ENCODE results near the gene PRUNE1.
A peak's percentile ranks its signal among the peaks of the same experiment; 100 is the strongest.

PRUNE1 gene

GRCh38 chr1:150995460-150995859 lies 12.8 kb upstream of the PRUNE1 start:
- peaks cover 5 to 11% (median 6%) of the 10 kb centered on the region in 5 donors for H3K4me1 ChIP-seq (ENCODE audit: control insufficient read depth in 5 of 5, insufficient read depth in 5 of 5, low read length in 5 of 5)
- peak overlapping the region in 4 of 5 donors; percentile 13 to 50 (median 36) for H3K4me3 ChIP-seq (ENCODE audit: low read depth in 1 of 5, low read length in 5 of 5)
- H3K27me3 ChIP-seq (ENCODE audit: control insufficient read depth in 5 of 5, insufficient read depth in 4 of 5, low read length in 5 of 5): no peaks in the 10 kb centered on the region
- H3K27ac ChIP-seq (ENCODE audit: low read depth, low read length): peak overlapping the region; percentile 48
- H3K36me3 ChIP-seq (ENCODE audit: control insufficient read depth in 5 of 5, insufficient read depth in 5 of 5, low read length in 5 of 5): peaks cover 0 to 37% (median 31%) of the 10 kb centered on the region in 5 donors
- H3K9ac ChIP-seq (ENCODE audit: low read length in 5 of 5): peak overlapping the region in 2 of 5 donors; percentile 4 to 48
- H3K9me3 ChIP-seq (ENCODE audit: control insufficient read depth in 5 of 5, low read length in 5 of 5): no peaks in the 10 kb centered on the region

DNA sequence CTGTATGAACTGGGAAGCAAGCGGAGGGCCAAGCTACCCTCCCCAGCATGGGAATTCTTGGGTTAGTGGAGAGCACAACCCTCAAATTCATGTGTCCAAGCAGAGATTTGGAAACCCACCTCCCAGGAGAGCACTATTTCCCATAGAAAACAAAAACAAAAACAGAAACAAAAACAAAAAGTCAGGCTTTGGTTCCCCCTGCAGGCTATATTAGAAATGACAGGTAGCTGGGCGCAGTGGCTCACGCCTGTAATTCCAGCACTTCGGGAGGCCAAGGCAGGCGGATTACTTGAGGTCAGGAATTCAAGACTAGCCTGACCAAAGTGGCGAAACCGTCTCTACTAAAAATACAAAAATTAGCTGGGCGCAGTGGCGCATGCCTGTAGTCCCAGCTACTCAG lies 12.4 kb upstream of the PRUNE1 start:
- Histone ChIP-seq H3K27me3 (ENCODE audit: control insufficient read depth in 5 of 5, insufficient read depth in 4 of 5, low read length in 5 of 5) (no peaks in the 10 kb centered on the region), H3K27ac (ENCODE audit: low read depth, low read length) (peak overlapping the region; percentile 48), H3K36me3 (ENCODE audit: control insufficient read depth in 5 of 5, insufficient read depth in 5 of 5, low read length in 5 of 5) (peaks cover 0 to 38% (median 31%) of the 10 kb centered on the region in 5 donors), H3K4me1 (ENCODE audit: control insufficient read depth in 5 of 5, insufficient read depth in 5 of 5, low read length in 5 of 5) (peaks cover 5 to 11% (median 6%) of the 10 kb centered on the region in 5 donors), H3K4me3 (ENCODE audit: low read depth in 1 of 5, low read length in 5 of 5) (peak overlapping the region in 4 of 5 donors; percentile 13 to 50 (median 36)), H3K9me3 (ENCODE audit: control insufficient read depth in 5 of 5, low read length in 5 of 5) (no peaks in the 10 kb centered on the region), H3K9ac (ENCODE audit: low read length in 5 of 5) (peak overlapping the region in 2 of 5 donors; percentile 4 to 48)

DNA sequence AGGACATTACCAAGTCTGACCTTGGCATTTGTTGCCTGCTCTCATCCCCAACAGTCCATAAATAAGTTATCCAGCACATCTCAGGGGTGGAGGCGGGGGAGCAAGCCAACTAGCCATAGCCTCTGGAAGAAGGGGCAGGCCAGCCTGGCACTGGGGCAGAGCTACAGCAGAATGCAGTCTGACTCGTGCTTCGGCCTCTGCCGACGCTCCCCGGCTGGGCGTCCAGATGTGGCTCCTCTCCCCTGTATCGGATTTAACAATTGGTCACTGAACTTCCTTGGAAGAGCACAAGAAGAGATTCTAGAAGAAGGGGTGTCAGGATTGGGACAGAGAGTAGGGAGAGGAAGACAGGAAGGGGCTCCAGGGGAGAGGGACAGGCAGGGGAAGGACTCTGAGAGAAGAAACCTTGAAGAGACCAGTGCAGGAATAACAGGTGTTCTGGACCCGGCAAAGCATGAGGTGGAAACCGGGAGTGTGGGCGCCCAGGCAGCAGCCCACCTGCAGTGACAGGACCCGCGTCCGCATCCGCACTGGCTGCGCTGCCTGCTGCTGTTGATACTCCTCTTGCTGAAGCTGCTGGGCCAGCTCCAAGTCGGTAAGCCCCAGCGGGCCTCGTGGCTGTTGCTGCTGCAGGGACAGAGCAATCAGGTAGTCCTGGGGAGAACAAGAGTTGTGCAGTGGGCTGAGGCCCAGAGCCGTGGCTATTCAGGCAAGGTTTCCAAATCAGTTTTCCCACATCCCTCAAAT lies 10.9 kb upstream of the PRUNE1 start:
- H3K36me3 ChIP-seq (ENCODE audit: control insufficient read depth in 5 of 5, insufficient read depth in 5 of 5, low read length in 5 of 5): peaks cover 0 to 52% (median 42%) of the 10 kb centered on the region in 5 donors
- no peak overlapping the region for H3K27ac ChIP-seq (ENCODE audit: low read depth, low read length)
- H3K4me1 ChIP-seq (ENCODE audit: control insufficient read depth in 5 of 5, insufficient read depth in 5 of 5, low read length in 5 of 5): peaks cover 5 to 14% (median 7%) of the 10 kb centered on the region in 5 donors

GRCh38 chr1:150997949-150998348 lies 10.3 kb upstream of the PRUNE1 start:
- no peak overlapping the region for H3K9ac ChIP-seq (ENCODE audit: low read length in 5 of 5)
- H3K36me3 ChIP-seq (ENCODE audit: control insufficient read depth in 5 of 5, insufficient read depth in 5 of 5, low read length in 5 of 5): peaks cover 0 to 57% (median 42%) of the 10 kb centered on the region in 5 donors
- H3K27ac ChIP-seq (ENCODE audit: low read depth, low read length): no peak overlapping the region
- no peaks in the 10 kb centered on the region for H3K9me3 ChIP-seq (ENCODE audit: control insufficient read depth in 5 of 5, low read length in 5 of 5)
- no peak overlapping the region for H3K4me3 ChIP-seq (ENCODE audit: low read depth in 1 of 5, low read length in 5 of 5)
- no peaks in the 10 kb centered on the region for H3K27me3 ChIP-seq (ENCODE audit: control insufficient read depth in 5 of 5, insufficient read depth in 4 of 5, low read length in 5 of 5)
- peaks cover 5 to 21% (median 13%) of the 10 kb centered on the region in 5 donors for H3K4me1 ChIP-seq (ENCODE audit: control insufficient read depth in 5 of 5, insufficient read depth in 5 of 5, low read length in 5 of 5)

More for the DNA sequence above, 10.9 kb upstream of the PRUNE1 start:
- Histone ChIP-seq H3K27me3 (ENCODE audit: control insufficient read depth in 5 of 5, insufficient read depth in 4 of 5, low read length in 5 of 5) (no peaks in the 10 kb centered on the region), H3K4me3 (ENCODE audit: low read depth in 1 of 5, low read length in 5 of 5) (no peak overlapping the region), H3K9ac (ENCODE audit: low read length in 5 of 5) (no peak overlapping the region), H3K9me3 (ENCODE audit: control insufficient read depth in 5 of 5, low read length in 5 of 5) (no peaks in the 10 kb centered on the region)

DNA sequence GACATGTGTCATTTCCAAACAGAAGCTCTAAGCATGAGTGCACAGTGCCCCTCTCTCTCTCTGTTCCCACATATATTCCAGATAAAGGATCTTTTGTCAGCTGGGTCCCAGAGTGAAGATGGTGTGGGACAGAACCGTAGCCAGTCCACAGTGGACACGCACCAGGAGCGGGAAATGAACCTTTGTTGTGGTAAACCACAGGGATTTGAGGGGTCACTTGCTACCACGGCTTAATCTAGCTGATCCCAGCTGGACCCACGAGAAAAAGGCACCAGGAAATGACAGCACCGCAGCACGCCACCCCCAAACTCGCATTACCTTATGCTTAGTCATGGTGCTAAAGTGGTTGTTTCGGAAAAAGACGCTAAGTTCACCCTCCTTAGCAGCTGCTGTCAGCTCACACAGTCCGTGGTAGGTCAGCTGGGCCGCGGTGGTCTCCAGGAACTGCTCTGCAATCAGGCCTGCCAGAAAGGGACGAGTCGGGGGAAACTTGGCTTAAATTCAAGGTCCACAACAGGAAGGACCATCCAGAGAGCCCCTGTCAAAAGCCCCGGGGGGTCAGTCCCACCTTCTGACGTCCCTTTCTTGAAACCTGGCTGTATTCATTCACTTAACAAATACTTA lies 9.1 kb upstream of the PRUNE1 start:
- H3K9me3 ChIP-seq (ENCODE audit: control insufficient read depth in 5 of 5, low read length in 5 of 5): no peaks in the 10 kb centered on the region
- H3K4me3 ChIP-seq (ENCODE audit: low read depth in 1 of 5, low read length in 5 of 5): no peak overlapping the region
- H3K36me3 ChIP-seq (ENCODE audit: control insufficient read depth in 5 of 5, insufficient read depth in 5 of 5, low read length in 5 of 5): peaks cover 0 to 57% (median 42%) of the 10 kb centered on the region in 5 donors
- H3K9ac ChIP-seq (ENCODE audit: low read length in 5 of 5): no peak overlapping the region
- H3K27ac ChIP-seq (ENCODE audit: low read depth, low read length): no peak overlapping the region
- no peaks in the 10 kb centered on the region for H3K27me3 ChIP-seq (ENCODE audit: control insufficient read depth in 5 of 5, insufficient read depth in 4 of 5, low read length in 5 of 5)
- H3K4me1 ChIP-seq (ENCODE audit: control insufficient read depth in 5 of 5, insufficient read depth in 5 of 5, low read length in 5 of 5): peaks cover 5 to 32% (median 24%) of the 10 kb centered on the region in 5 donors

- Histone ChIP-seq H3K4me1 (ENCODE audit: control insufficient read depth in 5 of 5, insufficient read depth in 5 of 5, low read length in 5 of 5) (peaks cover 5 to 39% (median 31%) of the 10 kb centered on the region in 5 donors), H3K4me3 (ENCODE audit: low read depth in 1 of 5, low read length in 5 of 5) (no peak overlapping the region), H3K9me3 (ENCODE audit: control insufficient read depth in 5 of 5, low read length in 5 of 5) (no peaks in the 10 kb centered on the region), H3K36me3 (ENCODE audit: control insufficient read depth in 5 of 5, insufficient read depth in 5 of 5, low read length in 5 of 5) (peaks cover 0 to 57% (median 42%) of the 10 kb centered on the region in 5 donors), H3K27me3 (ENCODE audit: control insufficient read depth in 5 of 5, insufficient read depth in 4 of 5, low read length in 5 of 5) (no peaks in the 10 kb centered on the region), H3K27ac (ENCODE audit: low read depth, low read length) (no peak overlapping the region), H3K9ac (ENCODE audit: low read length in 5 of 5) (no peak overlapping the region)
Observed at GRCh38 chr1:150999926-151000325, 8.3 kb upstream of the PRUNE1 start.

DNA sequence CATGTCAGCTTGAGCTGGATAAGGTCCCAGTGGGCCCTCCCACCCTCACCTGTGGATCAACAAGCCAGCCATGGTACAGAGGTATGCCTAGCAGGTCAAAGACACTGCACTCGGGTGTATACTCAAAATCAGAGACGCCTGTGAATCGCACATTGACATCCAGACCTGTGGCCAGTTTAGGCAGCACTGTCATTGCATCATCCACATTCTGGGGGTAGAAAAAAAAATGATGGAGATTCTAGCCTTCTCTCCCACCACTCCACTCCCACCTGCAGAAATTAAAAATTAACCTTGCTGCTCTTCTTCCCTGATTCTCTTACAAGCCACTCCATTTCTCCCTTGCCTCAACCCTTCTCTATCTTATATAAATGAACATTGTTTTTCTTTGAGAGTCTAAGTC lies 7.8 kb upstream of the PRUNE1 start:
- H3K36me3 ChIP-seq (ENCODE audit: control insufficient read depth in 5 of 5, insufficient read depth in 5 of 5, low read length in 5 of 5): peaks cover 0 to 57% (median 42%) of the 10 kb centered on the region in 5 donors
- H3K4me3 ChIP-seq (ENCODE audit: low read depth in 1 of 5, low read length in 5 of 5): no peak overlapping the region

GRCh38 chr1:151001602-151002001 lies 6.6 kb upstream of the PRUNE1 start:
- H3K36me3 ChIP-seq (ENCODE audit: control insufficient read depth in 5 of 5, insufficient read depth in 5 of 5, low read length in 5 of 5): peaks cover 0 to 57% (median 42%) of the 10 kb centered on the region in 5 donors
- no peak overlapping the region for H3K27ac ChIP-seq (ENCODE audit: low read depth, low read length)
- H3K9ac ChIP-seq (ENCODE audit: low read length in 5 of 5): peak overlapping the region in 2 of 5 donors; percentile 6 to 25
- H3K9me3 ChIP-seq (ENCODE audit: control insufficient read depth in 5 of 5, low read length in 5 of 5): no peaks in the 10 kb centered on the region
- H3K4me3 ChIP-seq (ENCODE audit: low read depth in 1 of 5, low read length in 5 of 5): no peak overlapping the region
- no peaks in the 10 kb centered on the region for H3K27me3 ChIP-seq (ENCODE audit: control insufficient read depth in 5 of 5, insufficient read depth in 4 of 5, low read length in 5 of 5)
- peaks cover 0 to 49% (median 40%) of the 10 kb centered on the region in 5 donors for H3K4me1 ChIP-seq (ENCODE audit: control insufficient read depth in 5 of 5, insufficient read depth in 5 of 5, low read length in 5 of 5)

More for the DNA sequence above, 7.8 kb upstream of the PRUNE1 start:
- Histone ChIP-seq H3K27me3 (ENCODE audit: control insufficient read depth in 5 of 5, insufficient read depth in 4 of 5, low read length in 5 of 5) (no peaks in the 10 kb centered on the region), H3K9me3 (ENCODE audit: control insufficient read depth in 5 of 5, low read length in 5 of 5) (no peaks in the 10 kb centered on the region), H3K4me1 (ENCODE audit: control insufficient read depth in 5 of 5, insufficient read depth in 5 of 5, low read length in 5 of 5) (peaks cover 5 to 42% (median 34%) of the 10 kb centered on the region in 5 donors), H3K27ac (ENCODE audit: low read depth, low read length) (no peak overlapping the region), H3K9ac (ENCODE audit: low read length in 5 of 5) (no peak overlapping the region)

- no peaks in the 10 kb centered on the region for H3K9me3 ChIP-seq (ENCODE audit: control insufficient read depth in 5 of 5, low read length in 5 of 5)
- no peak overlapping the region for H3K27ac ChIP-seq (ENCODE audit: low read depth, low read length)
- H3K4me1 ChIP-seq (ENCODE audit: control insufficient read depth in 5 of 5, insufficient read depth in 5 of 5, low read length in 5 of 5): peaks cover 0 to 51% (median 43%) of the 10 kb centered on the region in 5 donors
- peaks cover 0 to 53% (median 39%) of the 10 kb centered on the region in 5 donors for H3K36me3 ChIP-seq (ENCODE audit: control insufficient read depth in 5 of 5, insufficient read depth in 5 of 5, low read length in 5 of 5)
- H3K4me3 ChIP-seq (ENCODE audit: low read depth in 1 of 5, low read length in 5 of 5): no peak overlapping the region
- no peaks in the 10 kb centered on the region for H3K27me3 ChIP-seq (ENCODE audit: control insufficient read depth in 5 of 5, insufficient read depth in 4 of 5, low read length in 5 of 5)
- peak overlapping the region in 1 of 5 donors; percentile 31 for H3K9ac ChIP-seq (ENCODE audit: low read length in 5 of 5)
Observed at GRCh38 chr1:151002051-151002450, 6.2 kb upstream of the PRUNE1 start.

- H3K27ac ChIP-seq (ENCODE audit: low read depth, low read length): no peak overlapping the region
Observed at GRCh38 chr1:151002611-151003010, 5.6 kb upstream of the PRUNE1 start.

More at GRCh38 chr1:151002611-151003010, 5.6 kb upstream of the PRUNE1 start:
- H3K4me3 ChIP-seq (ENCODE audit: low read depth in 1 of 5, low read length in 5 of 5): no peak overlapping the region
- H3K36me3 ChIP-seq (ENCODE audit: control insufficient read depth in 5 of 5, insufficient read depth in 5 of 5, low read length in 5 of 5): peaks cover 0 to 47% (median 33%) of the 10 kb centered on the region in 5 donors
- H3K4me1 ChIP-seq (ENCODE audit: control insufficient read depth in 5 of 5, insufficient read depth in 5 of 5, low read length in 5 of 5): peaks cover 1 to 57% (median 49%) of the 10 kb centered on the region in 5 donors
- H3K9ac ChIP-seq (ENCODE audit: low read length in 5 of 5): peak overlapping the region in 2 of 5 donors; percentile 31
- no peaks in the 10 kb centered on the region for H3K27me3 ChIP-seq (ENCODE audit: control insufficient read depth in 5 of 5, insufficient read depth in 4 of 5, low read length in 5 of 5)
- H3K9me3 ChIP-seq (ENCODE audit: control insufficient read depth in 5 of 5, low read length in 5 of 5): no peaks in the 10 kb centered on the region

Measured in subcutaneous abdominal adipose tissue (tissue), 5 donors.